ENCODE measurements around the gene GPC2.
"Not testable (repeated sequence)": the region's sequence is repeated elsewhere in the genome, so short reads cannot be mapped to it uniquely, and the experiment has no call there.

The GPC2 gene

GRCh38 chr7:100177045-100178001, at the start of gene GPC2, which contains the start of gene STAG3:
Gene GPC2 (minus strand): TSS chr7:100177381. CDS start chr7:100177199, 182 bp downstream.
Gene STAG3 (plus strand): TSS chr7:100177918. CDS start chr7:100180557, 2,639 bp downstream.
- ATAC-seq = peak; percentile 89
- peak; percentile 98 for DNase-seq

- not testable (repeated sequence) for DNase-seq, ATAC-seq
Observed at GRCh38 chr7:100224891-100225290, 47.7 kb upstream of the GPC2 start.

- peak; percentile 39 for DNase-seq
- not testable (repeated sequence) for ATAC-seq
Observed at GRCh38 chr7:100223376-100223927, 46.3 kb upstream of the GPC2 start.

- DNase-seq = no peak
- no peak for ATAC-seq
Observed at GRCh38 chr7:100222445-100223132, 45.4 kb upstream of the GPC2 start.

GRCh38 chr7:100221767-100222444, 44.7 kb upstream of the GPC2 start:
- DNase-seq (peak; percentile 59), ATAC-seq (no peak)

- ATAC-seq (peak; percentile 64), DNase-seq (peak; percentile 80)
Observed at GRCh38 chr7:100221231-100221718, 44.1 kb upstream of the GPC2 start.

DNA sequence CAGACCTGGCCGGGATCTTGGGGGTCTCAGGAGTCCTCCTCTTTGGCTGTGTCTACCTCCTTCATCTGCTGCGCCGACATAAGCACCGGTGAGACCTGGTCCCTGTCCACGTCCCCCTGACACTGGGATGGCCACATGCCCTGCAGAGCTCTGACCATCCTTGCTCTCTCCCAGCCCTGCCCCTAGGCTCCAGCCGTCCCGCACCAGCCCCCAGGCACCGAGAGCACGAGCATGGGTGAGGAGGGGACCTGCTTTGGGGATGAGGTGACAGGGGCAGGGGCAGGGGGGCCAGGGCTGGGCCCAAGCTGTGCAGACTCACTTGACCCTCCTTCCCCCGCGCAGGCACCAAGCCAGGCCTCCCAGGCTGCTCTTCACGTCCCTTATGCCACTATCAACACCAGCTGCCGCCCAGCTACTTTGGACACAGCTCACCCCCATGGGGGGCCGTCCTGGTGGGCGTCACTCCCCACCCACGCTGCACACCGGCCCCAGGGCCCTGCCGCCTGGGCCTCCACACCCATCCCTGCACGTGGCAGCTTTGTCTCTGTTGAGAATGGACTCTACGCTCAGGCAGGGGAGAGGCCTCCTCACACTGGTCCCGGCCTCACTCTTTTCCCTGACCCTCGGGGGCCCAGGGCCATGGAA, 43.5 kb upstream of the GPC2 start:
- ATAC-seq (peak; percentile 11), DNase-seq (no peak)

DNA sequence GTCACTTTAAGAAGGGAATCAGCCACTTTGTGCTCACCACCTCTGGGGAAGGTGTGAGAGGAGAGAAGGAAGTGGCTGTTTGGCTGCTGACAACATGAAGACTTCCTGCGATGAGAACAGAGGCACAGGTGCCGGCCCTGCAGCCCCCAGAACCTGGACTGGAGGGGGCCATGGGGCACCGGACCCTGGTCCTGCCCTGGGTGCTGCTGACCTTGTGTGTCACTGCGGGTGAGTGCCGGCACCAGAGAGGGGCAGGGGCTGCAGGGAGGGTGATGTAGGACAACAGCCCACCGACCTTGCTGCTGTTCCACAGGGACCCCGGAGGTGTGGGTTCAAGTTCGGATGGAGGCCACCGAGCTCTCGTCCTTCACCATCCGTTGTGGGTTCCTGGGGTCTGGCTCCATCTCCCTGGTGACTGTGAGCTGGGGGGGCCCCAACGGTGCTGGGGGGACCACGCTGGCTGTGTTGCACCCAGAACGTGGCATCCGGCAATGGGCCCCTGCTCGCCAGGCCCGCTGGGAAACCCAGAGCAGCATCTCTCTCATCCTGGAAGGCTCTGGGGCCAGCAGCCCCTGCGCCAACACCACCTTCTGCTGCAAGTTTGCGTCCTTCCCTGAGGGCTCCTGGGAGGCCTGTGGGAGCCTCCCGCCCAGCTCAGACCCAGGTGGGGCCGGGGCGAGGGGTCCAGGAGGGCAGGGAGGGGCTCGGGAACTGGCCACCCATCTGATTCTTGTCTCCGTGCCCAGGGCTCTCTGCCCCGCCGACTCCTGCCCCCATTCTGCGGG, 42.8 kb upstream of the GPC2 start, which contains the start of gene PVRIG:
Gene PVRIG, plus strand, starts transcription at position 149 of the 785 bp plus-strand sequence. Its CDS starts 22 bp downstream, at position 171.
- DNase-seq = peak; percentile 54
- not testable (repeated sequence) for ATAC-seq

DNA sequence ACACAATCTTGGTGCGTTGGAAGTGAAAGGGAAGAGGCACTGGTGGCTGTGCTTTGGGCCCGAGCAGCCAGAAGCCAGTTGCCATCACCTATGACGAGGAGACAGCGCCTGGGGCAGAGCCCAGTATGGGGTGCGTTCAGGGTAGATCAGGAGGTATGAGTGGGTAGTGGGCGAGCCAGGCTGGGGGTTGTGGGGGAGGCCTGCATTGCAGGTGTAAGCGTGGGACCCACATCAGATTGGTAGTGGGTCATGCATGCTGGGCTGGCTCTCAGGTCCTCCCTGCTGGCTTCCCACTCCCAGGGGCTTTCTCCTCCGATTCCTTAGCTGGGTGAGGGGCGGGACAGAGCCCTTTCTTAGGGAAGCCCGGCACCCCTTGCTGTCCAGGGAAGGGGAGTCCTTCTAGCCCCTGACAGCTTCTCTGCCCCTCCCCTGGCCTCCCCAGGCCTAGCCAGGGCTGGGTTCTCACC, 42.1 kb upstream of the GPC2 start:
- peak; percentile 42 for DNase-seq
- ATAC-seq = no peak

GRCh38 chr7:100217934-100218333, 40.8 kb upstream of the GPC2 start:
- peak; percentile 1 for ATAC-seq
- peak; percentile 94 for DNase-seq

GRCh38 chr7:100215895-100216294, 38.7 kb upstream of the GPC2 start:
- no peak for ATAC-seq
- no peak for DNase-seq

DNA sequence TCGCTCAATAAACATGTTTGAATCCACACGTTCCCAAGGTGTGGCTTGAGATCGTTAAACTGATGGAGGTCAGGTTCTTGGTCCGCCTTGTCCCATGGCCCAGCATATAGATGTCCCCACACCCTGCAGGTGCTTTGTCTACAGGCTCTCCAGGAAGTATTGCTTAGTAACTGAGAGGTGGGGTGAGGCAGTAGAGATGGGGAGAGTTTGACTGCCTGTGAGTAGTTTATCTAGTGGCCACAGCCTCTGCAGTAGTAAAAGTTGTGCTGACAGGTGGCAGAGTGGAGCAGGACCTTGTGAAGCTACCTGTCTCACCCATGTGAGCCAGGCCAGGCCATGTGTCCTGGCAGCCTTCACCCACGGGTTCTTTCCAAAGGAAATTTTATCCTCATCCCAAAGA, 37.2 kb upstream of the GPC2 start:
- DNase-seq, ATAC-seq: not testable (repeated sequence)

DNA sequence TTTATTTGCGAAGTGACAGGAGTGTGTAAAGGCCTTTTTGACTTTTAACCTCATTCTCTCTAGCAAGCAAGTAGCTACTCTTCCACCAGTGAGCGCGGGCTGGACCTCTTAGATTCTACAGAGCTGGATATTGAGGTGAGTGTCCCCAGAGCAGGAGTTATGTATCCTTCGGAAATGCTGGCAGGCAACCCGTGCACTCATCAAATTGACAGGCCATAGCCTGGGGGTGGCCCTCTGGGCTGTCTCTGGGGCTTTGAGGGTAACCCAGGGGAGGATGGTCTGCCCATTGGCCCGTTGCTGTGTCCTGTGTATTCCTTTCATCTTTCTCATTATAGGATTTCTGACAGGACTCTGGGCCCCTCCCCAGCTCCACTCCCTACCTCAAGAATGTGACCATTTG, 36.5 kb upstream of the GPC2 start:
- DNase-seq (no peak), ATAC-seq (no peak)

- DNase-seq = no peak
- ATAC-seq = no peak
Observed at GRCh38 chr7:100212631-100213286, 35.6 kb upstream of the GPC2 start.

GRCh38 chr7:100211342-100211780, 34.2 kb upstream of the GPC2 start:
- peak; percentile 72 for ATAC-seq
- DNase-seq = peak; percentile 68

DNA sequence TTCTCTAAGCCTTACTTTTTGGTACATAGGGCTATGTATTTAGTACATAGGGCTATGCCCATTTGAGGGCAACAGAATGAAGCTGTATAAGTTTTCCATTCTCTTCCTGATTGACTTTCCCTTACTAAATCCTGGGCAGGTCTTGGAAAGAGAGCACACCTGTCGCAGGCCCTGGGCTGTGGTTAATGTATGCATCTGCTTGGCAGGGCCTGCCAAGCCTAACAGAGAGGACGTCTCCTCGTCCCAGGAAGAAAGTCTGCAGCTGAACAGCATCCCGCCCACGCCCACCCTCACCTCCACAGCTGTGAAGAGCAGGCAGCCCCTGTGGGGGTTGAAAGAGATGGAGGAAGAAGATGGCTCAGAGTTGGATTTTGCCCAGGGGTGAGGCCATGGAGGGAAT, 33.6 kb upstream of the GPC2 start:
- DNase-seq (no peak), ATAC-seq (no peak)

DNA sequence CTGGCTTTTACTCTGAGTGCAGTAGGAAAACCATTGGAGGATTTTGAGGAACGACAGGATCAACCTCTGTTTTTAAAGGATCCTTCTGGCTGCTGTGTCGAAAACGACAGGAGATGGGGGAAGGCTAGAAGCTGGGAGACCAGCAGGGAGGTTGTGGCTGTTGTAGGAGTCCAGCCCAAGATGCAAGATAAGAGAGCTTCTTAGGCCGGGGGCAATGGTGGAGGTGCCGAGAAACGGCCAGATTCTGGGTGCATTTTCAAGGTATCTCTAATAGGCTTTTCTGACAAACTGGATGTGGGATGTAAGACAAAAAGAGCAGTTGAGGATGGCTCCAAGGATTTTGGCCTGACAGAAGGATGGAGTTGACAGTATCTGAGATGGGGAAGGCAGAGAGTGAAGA, 32.3 kb upstream of the GPC2 start:
- DNase-seq (no peak), ATAC-seq (no peak)

DNA sequence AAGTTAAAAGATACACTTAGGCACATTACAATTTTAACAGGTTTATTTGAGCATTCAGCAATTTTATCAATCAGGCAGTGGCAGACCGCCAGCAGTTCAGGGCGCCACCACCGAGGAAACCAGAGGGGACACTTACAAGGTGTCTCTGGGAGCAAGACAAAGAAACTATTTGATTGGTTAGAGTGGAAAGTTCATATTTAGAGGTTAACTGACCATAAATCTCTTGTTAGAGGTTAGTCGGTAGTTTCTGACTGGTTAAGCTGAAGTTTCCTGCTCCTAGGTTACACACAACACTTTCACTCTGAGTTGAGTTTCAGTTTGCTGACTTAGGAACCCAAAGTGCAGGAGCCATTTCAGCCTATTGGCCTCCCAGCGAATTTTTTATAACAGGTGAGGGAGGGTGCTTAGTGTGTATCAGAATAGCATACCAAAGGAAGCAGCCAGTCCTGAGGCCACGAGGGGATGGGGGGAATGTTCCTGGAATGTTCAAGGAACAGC, 31.8 kb upstream of the GPC2 start:
- DNase-seq = peak; percentile 66
- peak; percentile 86 for ATAC-seq

DNA sequence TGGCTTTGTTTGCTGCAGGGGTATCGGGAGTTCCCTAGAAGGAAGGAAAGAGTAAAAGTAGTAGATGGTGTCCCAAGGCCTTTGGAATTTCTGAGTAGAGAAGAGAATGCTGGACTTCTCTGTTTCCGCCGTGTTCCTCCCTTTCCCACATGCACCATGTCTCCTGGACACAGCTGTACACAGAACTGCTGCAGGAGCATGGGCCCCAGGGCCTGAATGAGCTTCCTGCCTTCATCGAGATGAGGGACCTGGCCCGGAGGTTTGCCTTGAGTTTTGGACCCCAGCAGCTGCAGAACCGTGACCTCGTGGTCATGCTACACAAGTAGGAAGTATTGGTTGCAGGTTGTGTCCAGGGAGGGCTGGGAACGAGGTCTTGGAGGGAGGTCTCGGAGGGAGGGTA, 27.3 kb upstream of the GPC2 start:
- ATAC-seq = no peak
- DNase-seq = no peak
